ENCODE results near the gene DEAF1. TPM values are rescaled to one million over a fixed set of nuclear protein-coding genes. Genes with fewer than 3 reads are reported as not detected.
A peak's percentile ranks its signal among the peaks of the same experiment; 100 is the strongest.

DEAF1 gene
- total RNA-seq, 3 donors from 2014 or later, result 53.1 to 59.6 (median 54.5) TPM

- H3K27me3 Mint-ChIP-seq (ENCODE audit: low read depth), result peaks cover 22% of the 10 kb centered on the region
- no peak overlapping the region for H3K4me3 Mint-ChIP-seq
- peaks cover 1% of the 10 kb centered on the region for H3K4me1 Mint-ChIP-seq (ENCODE audit: low read depth)
- no peaks in the 10 kb centered on the region for H3K36me3 Mint-ChIP-seq (ENCODE audit: insufficient read depth)
- H3K9me3 Mint-ChIP-seq, result no peaks in the 10 kb centered on the region
- DNase-seq (no peak), ATAC-seq (no peak)
Observed at GRCh38 chr11:708511-708910, 13.5 kb upstream of the DEAF1 start.

GRCh38 chr11:707817-708420 lies 12.9 kb upstream of the DEAF1 start:
- ATAC-seq (no peak), DNase-seq (no peak)
- Mint-ChIP-seq H3K4me3 (no peak overlapping the region), H3K9me3 (no peaks in the 10 kb centered on the region), H3K4me1 (ENCODE audit: low read depth) (peaks cover 1% of the 10 kb centered on the region), H3K27me3 (ENCODE audit: low read depth) (peaks cover 22% of the 10 kb centered on the region), H3K36me3 (ENCODE audit: insufficient read depth) (no peaks in the 10 kb centered on the region)

- Mint-ChIP-seq H3K4me3 (no peak overlapping the region), H3K27me3 (ENCODE audit: low read depth) (peaks cover 22% of the 10 kb centered on the region), H3K4me1 (ENCODE audit: low read depth) (peaks cover 1% of the 10 kb centered on the region)
Observed at GRCh38 chr11:706957-707816, 12.2 kb upstream of the DEAF1 start.

GRCh38 chr11:706439-706956 lies 11.5 kb upstream of the DEAF1 start:
- DNase-seq, result no peak
- ATAC-seq, result no peak
- Mint-ChIP-seq H3K4me1 (ENCODE audit: low read depth) (peaks cover 1% of the 10 kb centered on the region), H3K36me3 (ENCODE audit: insufficient read depth) (no peaks in the 10 kb centered on the region), H3K9me3 (no peaks in the 10 kb centered on the region), H3K4me3 (no peak overlapping the region), H3K27me3 (ENCODE audit: low read depth) (peaks cover 22% of the 10 kb centered on the region)

More at GRCh38 chr11:706957-707816, 12.2 kb upstream of the DEAF1 start:
- ATAC-seq (no peak), DNase-seq (no peak)
- Mint-ChIP-seq H3K9me3 (no peaks in the 10 kb centered on the region), H3K36me3 (ENCODE audit: insufficient read depth) (no peaks in the 10 kb centered on the region)

- Mint-ChIP-seq H3K9me3 (no peaks in the 10 kb centered on the region), H3K4me3 (no peak within 1 kb of the TSS), H3K27me3 (ENCODE audit: low read depth) (peaks cover 19% of the 10 kb centered on the region), H3K4me1 (ENCODE audit: low read depth) (no peaks in the 10 kb centered on the region), H3K36me3 (ENCODE audit: insufficient read depth) (no peaks in the 10 kb centered on the region)
- DNase-seq (no peak), ATAC-seq (peak; percentile 54 to 56)
Observed at GRCh38 chr11:705646-706438, 10.8 kb upstream of the DEAF1 start, which contains the start of gene EPS8L2. Gene EPS8L2 (plus strand): TSS chr11:706231. CDS start chr11:709408, 3,177 bp downstream.

GRCh38 chr11:704781-705645 lies 10.0 kb upstream of the DEAF1 start:
- no peaks in the 10 kb centered on the region for H3K4me1 Mint-ChIP-seq (ENCODE audit: low read depth)
- peaks cover 3% of the 10 kb centered on the region for H3K36me3 Mint-ChIP-seq (ENCODE audit: insufficient read depth)
- no peak for DNase-seq
- H3K27me3 Mint-ChIP-seq (ENCODE audit: low read depth), result peaks cover 15% of the 10 kb centered on the region
- no peak overlapping the region for H3K4me3 Mint-ChIP-seq
- H3K9me3 Mint-ChIP-seq, result no peaks in the 10 kb centered on the region
- ATAC-seq, result no peak

- H3K4me3 Mint-ChIP-seq, result no peak overlapping the region
- H3K4me1 Mint-ChIP-seq (ENCODE audit: low read depth), result no peaks in the 10 kb centered on the region
- DNase-seq (no peak), ATAC-seq (no peak)
- peaks cover 3% of the 10 kb centered on the region for H3K36me3 Mint-ChIP-seq (ENCODE audit: insufficient read depth)
- H3K27me3 Mint-ChIP-seq (ENCODE audit: low read depth), result peaks cover 15% of the 10 kb centered on the region
- H3K9me3 Mint-ChIP-seq, result no peaks in the 10 kb centered on the region
Observed at GRCh38 chr11:704228-704674, 9.2 kb upstream of the DEAF1 start.

GRCh38 chr11:703506-703905 lies 8.5 kb upstream of the DEAF1 start:
- H3K4me3 Mint-ChIP-seq, result no peak overlapping the region
- DNase-seq (no peak), ATAC-seq (no peak)
- H3K4me1 Mint-ChIP-seq (ENCODE audit: low read depth), result no peaks in the 10 kb centered on the region
- H3K36me3 Mint-ChIP-seq (ENCODE audit: insufficient read depth), result peaks cover 3% of the 10 kb centered on the region
- H3K27me3 Mint-ChIP-seq (ENCODE audit: low read depth), result peaks cover 15% of the 10 kb centered on the region
- no peaks in the 10 kb centered on the region for H3K9me3 Mint-ChIP-seq

- peaks cover 10% of the 10 kb centered on the region for H3K27me3 Mint-ChIP-seq (ENCODE audit: low read depth)
Observed at GRCh38 chr11:702462-703461, 7.7 kb upstream of the DEAF1 start.

GRCh38 chr11:701741-702461 lies 6.9 kb upstream of the DEAF1 start:
- ATAC-seq (no peak), DNase-seq (no peak)
- Mint-ChIP-seq H3K9me3 (no peaks in the 10 kb centered on the region), H3K36me3 (ENCODE audit: insufficient read depth) (peaks cover 3% of the 10 kb centered on the region), H3K4me1 (ENCODE audit: low read depth) (peaks cover 14% of the 10 kb centered on the region), H3K27me3 (ENCODE audit: low read depth) (peaks cover 2% of the 10 kb centered on the region), H3K4me3 (no peak overlapping the region)

More at GRCh38 chr11:702462-703461, 7.7 kb upstream of the DEAF1 start:
- peaks cover 6% of the 10 kb centered on the region for H3K4me1 Mint-ChIP-seq (ENCODE audit: low read depth)
- DNase-seq (no peak), ATAC-seq (no peak)
- peaks cover 3% of the 10 kb centered on the region for H3K36me3 Mint-ChIP-seq (ENCODE audit: insufficient read depth)
- no peak overlapping the region for H3K4me3 Mint-ChIP-seq
- no peaks in the 10 kb centered on the region for H3K9me3 Mint-ChIP-seq

GRCh38 chr11:699753-700152 lies 4.7 kb upstream of the DEAF1 start:
- ATAC-seq, result no peak
- no peaks in the 10 kb centered on the region for H3K27me3 Mint-ChIP-seq (ENCODE audit: low read depth)
- H3K36me3 Mint-ChIP-seq (ENCODE audit: insufficient read depth), result peaks cover 3% of the 10 kb centered on the region
- DNase-seq, result no peak
- no peak overlapping the region for H3K4me3 Mint-ChIP-seq
- peaks cover 22% of the 10 kb centered on the region for H3K4me1 Mint-ChIP-seq (ENCODE audit: low read depth)
- H3K9me3 Mint-ChIP-seq, result no peaks in the 10 kb centered on the region

- H3K9me3 Mint-ChIP-seq, result no peaks in the 10 kb centered on the region
- ATAC-seq (no peak), DNase-seq (no peak)
- no peaks in the 10 kb centered on the region for H3K27me3 Mint-ChIP-seq (ENCODE audit: low read depth)
- H3K4me1 Mint-ChIP-seq (ENCODE audit: low read depth), result peaks cover 22% of the 10 kb centered on the region
- no peak overlapping the region for H3K4me3 Mint-ChIP-seq
- peaks cover 3% of the 10 kb centered on the region for H3K36me3 Mint-ChIP-seq (ENCODE audit: insufficient read depth)
Observed at GRCh38 chr11:699116-699508, 4.1 kb upstream of the DEAF1 start.

Data from activated T-cell treated with anti-CD3 and anti-CD28 coated beads, Interleukin-2, amount 50 U/mL, for 4 hours (primary cell).